Measurements from ENCODE around the gene LRRC8B. TPM values are rescaled to one million over a fixed set of nuclear protein-coding genes. Genes with fewer than 3 reads are reported as not detected.

The LRRC8B gene
- polyA plus RNA-seq, 2 of the 4 experiments (the other 2 are of a cell fraction) = 3.2 to 10.3 TPM

GRCh38 chr1:89607156-89607555 lies 82.5 kb downstream of the LRRC8B start:
- Histone ChIP-seq H3K9me3 (no peaks in the 10 kb centered on the region), H3K27ac (no peak overlapping the region), H3K4me2 (no peak overlapping the region), H3K4me3 (no peak overlapping the region), H3K4me1 (peaks cover 6% of the 10 kb centered on the region; the same call in 1 of the 3 replicates)
- ChIA-PET CTCF (interaction anchor here (2.0 kb wide), 1 partner anchor 124 kb away, joined by 5 read pairs; no protein-coding TSS in a partner anchor), POLR2A (no interaction called here)
- TF ChIP-seq NR3C1 (IDR thresholded peaks at IDR 0.05) = no peak
- TF ChIP-seq, protein P1, sequence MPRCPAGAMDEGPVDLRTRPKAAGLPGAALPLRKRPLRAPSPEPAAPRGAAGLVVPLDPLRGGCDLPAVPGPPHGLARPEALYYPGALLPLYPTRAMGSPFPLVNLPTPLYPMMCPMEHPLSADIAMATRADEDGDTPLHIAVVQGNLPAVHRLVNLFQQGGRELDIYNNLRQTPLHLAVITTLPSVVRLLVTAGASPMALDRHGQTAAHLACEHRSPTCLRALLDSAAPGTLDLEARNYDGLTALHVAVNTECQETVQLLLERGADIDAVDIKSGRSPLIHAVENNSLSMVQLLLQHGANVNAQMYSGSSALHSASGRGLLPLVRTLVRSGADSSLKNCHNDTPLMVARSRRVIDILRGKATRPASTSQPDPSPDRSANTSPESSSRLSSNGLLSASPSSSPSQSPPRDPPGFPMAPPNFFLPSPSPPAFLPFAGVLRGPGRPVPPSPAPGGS (IDR thresholded peaks at IDR 0.05) = no peak
- TF ChIP-seq MAZ (IDR thresholded peaks at IDR 0.05; ENCODE audit: borderline replicate concordance, low read depth, low read length) = no peak
- no peak for TF ChIP-seq POLR2AphosphoS2 (conservative IDR thresholded peaks at IDR 0.05; ENCODE audit: low read length)
- TF ChIP-seq MAX (IDR thresholded peaks at IDR 0.05) = no peak
- TF ChIP-seq HDAC2 (IDR thresholded peaks at IDR 0.05) = no peak
- TF ChIP-seq TFCP2L1 (CRISPR knock-in tag; IDR thresholded peaks at IDR 0.05) = no peak
- no peak for TF ChIP-seq CBX8 (IDR thresholded peaks at IDR 0.05)
- no peak for TF ChIP-seq HMGXB4 (CRISPR knock-in tag; IDR thresholded peaks at IDR 0.05; ENCODE audit: borderline replicate concordance)
- TF ChIP-seq FOXS1 (CRISPR knock-in tag; IDR thresholded peaks at IDR 0.05) = no peak
- TF ChIP-seq SREBF2 (IDR thresholded peaks at IDR 0.05) = no peak
- TF ChIP-seq KDM1A (IDR thresholded peaks at IDR 0.05; ENCODE audit: low read depth) = no peak
- no peak for TF ChIP-seq HOXB13 (CRISPR knock-in tag; IDR thresholded peaks at IDR 0.05; ENCODE audit: low read depth)
- TF ChIP-seq, protein P2, sequence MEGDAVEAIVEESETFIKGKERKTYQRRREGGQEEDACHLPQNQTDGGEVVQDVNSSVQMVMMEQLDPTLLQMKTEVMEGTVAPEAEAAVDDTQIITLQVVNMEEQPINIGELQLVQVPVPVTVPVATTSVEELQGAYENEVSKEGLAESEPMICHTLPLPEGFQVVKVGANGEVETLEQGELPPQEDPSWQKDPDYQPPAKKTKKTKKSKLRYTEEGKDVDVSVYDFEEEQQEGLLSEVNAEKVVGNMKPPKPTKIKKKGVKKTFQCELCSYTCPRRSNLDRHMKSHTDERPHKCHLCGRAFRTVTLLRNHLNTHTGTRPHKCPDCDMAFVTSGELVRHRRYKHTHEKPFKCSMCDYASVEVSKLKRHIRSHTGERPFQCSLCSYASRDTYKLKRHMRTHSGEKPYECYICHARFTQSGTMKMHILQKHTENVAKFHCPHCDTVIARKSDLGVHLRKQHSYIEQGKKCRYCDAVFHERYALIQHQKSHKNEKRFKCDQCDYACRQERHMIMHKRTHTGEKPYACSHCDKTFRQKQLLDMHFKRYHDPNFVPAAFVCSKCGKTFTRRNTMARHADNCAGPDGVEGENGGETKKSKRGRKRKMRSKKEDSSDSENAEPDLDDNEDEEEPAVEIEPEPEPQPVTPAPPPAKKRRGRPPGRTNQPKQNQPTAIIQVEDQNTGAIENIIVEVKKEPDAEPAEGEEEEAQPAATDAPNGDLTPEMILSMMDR (IDR thresholded peaks at IDR 0.05) = no peak
- no peak for TF ChIP-seq RNF2 (IDR thresholded peaks at IDR 0.05; ENCODE audit: borderline replicate concordance, low read depth)
- no peak for TF ChIP-seq RAD21 (conservative IDR thresholded peaks at IDR 0.05 in 1 of 2, IDR thresholded peaks at IDR 0.05 in 1 of 2)
- TF ChIP-seq BHLHE40 (IDR thresholded peaks at IDR 0.05; ENCODE audit: low read depth, low read length) = no peak
- TF ChIP-seq, protein P3, sequence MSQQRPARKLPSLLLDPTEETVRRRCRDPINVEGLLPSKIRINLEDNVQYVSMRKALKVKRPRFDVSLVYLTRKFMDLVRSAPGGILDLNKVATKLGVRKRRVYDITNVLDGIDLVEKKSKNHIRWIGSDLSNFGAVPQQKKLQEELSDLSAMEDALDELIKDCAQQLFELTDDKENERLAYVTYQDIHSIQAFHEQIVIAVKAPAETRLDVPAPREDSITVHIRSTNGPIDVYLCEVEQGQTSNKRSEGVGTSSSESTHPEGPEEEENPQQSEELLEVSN (IDR thresholded peaks at IDR 0.05; ENCODE audit: borderline replicate concordance, low read depth) = no peak
- DNase-seq (ENCODE audit: low read depth in 1 of 2, low spot score in 1 of 2) (no peak), FAIRE-seq (no peak), ATAC-seq (no peak)
- 90% methylated on average over 2 of the region's 2 CpGs for WGBS (ENCODE audit: missing lambda C conversion rate)

GRCh38 chr1:89607586-89608318 lies 83.1 kb downstream of the LRRC8B start:
- FAIRE-seq (no peak), DNase-seq (ENCODE audit: low read depth in 1 of 2, low spot score in 1 of 2) (no peak), ATAC-seq (no peak)
- Histone ChIP-seq H3K4me3 (no peak overlapping the region), H3K4me2 (no peak overlapping the region), H3K9me3 (no peaks in the 10 kb centered on the region), H3K27ac (no peak overlapping the region), H3K4me1 (peaks cover 6% of the 10 kb centered on the region; the same call in 1 of the 3 replicates)
- CTCF ChIA-PET = interaction anchor here (0.7 to 2.0 kb wide), 4 partner anchors 9 to 155 kb away, joined by 3 to 6 read pairs (median 6); no protein-coding TSS in a partner anchor
- 89% methylated on average over 5 of the region's 5 CpGs for WGBS (ENCODE audit: missing lambda C conversion rate)
- POLR2A ChIA-PET = no interaction called here
- TF ChIP-seq PHF8 (IDR thresholded peaks at IDR 0.05; ENCODE audit: borderline replicate concordance, low read depth) (no peak), ATOH8 (CRISPR knock-in tag; IDR thresholded peaks at IDR 0.05; ENCODE audit: low read depth) (no peak), ZFP36 (IDR thresholded peaks at IDR 0.05; ENCODE audit: borderline replicate concordance, partially characterized antibody) (no peak), HOXB13 (CRISPR knock-in tag; IDR thresholded peaks at IDR 0.05; ENCODE audit: low read depth) (no peak), RFX5 (IDR thresholded peaks at IDR 0.05) (no peak), EP300 (IDR thresholded peaks at IDR 0.05) (no peak), CHD4 (IDR thresholded peaks at IDR 0.05; ENCODE audit: borderline replicate concordance) (no peak), MAZ (IDR thresholded peaks at IDR 0.05; ENCODE audit: borderline replicate concordance, low read depth, low read length) (no peak), EHMT2 (IDR thresholded peaks at IDR 0.05; ENCODE audit: low read depth) (no peak), BHLHE40 (IDR thresholded peaks at IDR 0.05; ENCODE audit: low read depth, low read length) (no peak), HES2 (IDR thresholded peaks at IDR 0.05) (no peak)
- TF ChIP-seq, protein P3 (IDR thresholded peaks at IDR 0.05; ENCODE audit: borderline replicate concordance, low read depth) = no peak

All from A549 (cell line).